ENCODE measurements around the gene RAD51B.

DNA sequence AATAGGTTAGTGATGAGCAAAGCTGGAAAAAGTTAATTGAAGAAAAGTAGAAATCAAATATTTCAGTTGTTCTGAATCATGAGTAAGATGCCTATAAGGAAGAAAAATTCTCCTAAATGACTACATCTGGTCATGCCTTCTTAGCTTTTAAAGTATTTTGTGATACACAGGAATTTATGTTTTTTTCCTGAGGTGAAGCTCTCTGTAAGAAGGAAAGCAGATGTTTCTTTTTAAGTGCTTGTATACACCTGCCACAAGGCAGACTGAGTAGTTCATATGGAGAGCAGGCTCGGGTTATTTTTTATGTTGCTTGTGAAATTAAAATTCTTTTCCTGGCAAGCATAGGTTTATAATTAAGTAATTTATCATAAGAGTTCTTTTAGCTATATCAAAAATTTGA lies 275.2 kb downstream of the RAD51B start:
- TF ChIP-seq, protein P1, sequence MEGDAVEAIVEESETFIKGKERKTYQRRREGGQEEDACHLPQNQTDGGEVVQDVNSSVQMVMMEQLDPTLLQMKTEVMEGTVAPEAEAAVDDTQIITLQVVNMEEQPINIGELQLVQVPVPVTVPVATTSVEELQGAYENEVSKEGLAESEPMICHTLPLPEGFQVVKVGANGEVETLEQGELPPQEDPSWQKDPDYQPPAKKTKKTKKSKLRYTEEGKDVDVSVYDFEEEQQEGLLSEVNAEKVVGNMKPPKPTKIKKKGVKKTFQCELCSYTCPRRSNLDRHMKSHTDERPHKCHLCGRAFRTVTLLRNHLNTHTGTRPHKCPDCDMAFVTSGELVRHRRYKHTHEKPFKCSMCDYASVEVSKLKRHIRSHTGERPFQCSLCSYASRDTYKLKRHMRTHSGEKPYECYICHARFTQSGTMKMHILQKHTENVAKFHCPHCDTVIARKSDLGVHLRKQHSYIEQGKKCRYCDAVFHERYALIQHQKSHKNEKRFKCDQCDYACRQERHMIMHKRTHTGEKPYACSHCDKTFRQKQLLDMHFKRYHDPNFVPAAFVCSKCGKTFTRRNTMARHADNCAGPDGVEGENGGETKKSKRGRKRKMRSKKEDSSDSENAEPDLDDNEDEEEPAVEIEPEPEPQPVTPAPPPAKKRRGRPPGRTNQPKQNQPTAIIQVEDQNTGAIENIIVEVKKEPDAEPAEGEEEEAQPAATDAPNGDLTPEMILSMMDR (conservative IDR thresholded peaks at IDR 0.05 in 1 of 2, IDR thresholded peaks at IDR 0.05 in 1 of 2; ENCODE audit: low read depth in 1 of 2, low read length in 2 of 2), result no peak
- no peak for TF ChIP-seq EZH2 (IDR thresholded peaks at IDR 0.05; ENCODE audit: low read length, missing control alignments)
